Sigmoid colon (tissue), 7 donors: Measurements from ENCODE around the gene SMYD3. TPM values are rescaled to one million over a fixed set of nuclear protein-coding genes. Genes with fewer than 3 reads are reported as not detected.

Experiments used
- DNase-seq: peaks from one replicate; pipeline ENCODE4 v3.0.0-alpha.2; 2019
- H3K27ac ChIP-seq, 4 donors: fragments of 200-600 bp; sonication (generic); one replicate each; pipeline ENCODE4 v1.5.1; 2016 to 2019; ENCODE audit warnings: mild to moderate bottlenecking in 1 of 4
- H3K27me3 ChIP-seq, 3 donors: fragments of 200-600 bp; sonication (generic); one replicate each; pipeline ENCODE4 v1.5.1; 2019; ENCODE audit warnings: mild to moderate bottlenecking in 1 of 3
- H3K36me3 ChIP-seq, 4 donors: fragments of 200-600 bp; sonication (generic); one replicate each; pipeline ENCODE4 v1.5.1; 2016 to 2019
- H3K4me1 ChIP-seq, 4 donors: fragments of 200-600 bp; sonication (generic); one replicate each; pipeline ENCODE4 v1.5.1; 2017 to 2019
- H3K4me3 ChIP-seq, 4 donors: fragments of 200-600 bp; sonication (generic); one replicate each; pipeline ENCODE4 v1.5.1; 2017 to 2019; ENCODE audit warnings: mild to moderate bottlenecking in 2 of 4, moderate library complexity in 1 of 4
- H3K9me3 ChIP-seq, 4 donors: fragments of 200-600 bp in 3 of 4; sonication (generic) in 3 of 4; one replicate each; pipeline versions ENCODE4 v1.5.1 to v1.6.1; 2013 to 2019
- EP300 ChIP-seq, 4 donors: sonication (generic); formaldehyde crosslinking; IDR thresholded peaks; one replicate each; pipeline ENCODE4 v1.6.1; 2017; ENCODE audit warnings: antibody characterized with exemption in 4 of 4
- POLR2A ChIP-seq, 2 donors: fragments of 450-650 bp; IDR thresholded peaks; one replicate each; pipeline ENCODE4 v1.6.1; 2016; ENCODE audit warnings: antibody characterized with exemption in 2 of 2, mild to moderate bottlenecking in 2 of 2, moderate library complexity in 2 of 2
- POLR2AphosphoS5 ChIP-seq, 4 donors: sonication (generic); formaldehyde crosslinking; IDR thresholded peaks; one replicate each; pipeline ENCODE4 v1.6.1; 2017; ENCODE audit warnings: antibody characterized with exemption in 4 of 4
- WGBS, 2 donors: extraction: QIAGEN DNeasy Blood & Tissue Kit; methylation state at CpG; one replicate each; pipeline ENCODE4 v1.1.7; 2013; 5-methylcytosine and 5-hydroxymethylcytosine counted together
- intact Hi-C: fragments of 100-400 bp; cut with DNase I; formaldehyde crosslinking; loops from one replicate; pipeline ENCODE4 v1.15.1; 2023
- polyA plus RNA-seq, 3 donors: library from polyadenylated mRNA; stranded (reverse); fragments of 200-250 nt; gene quantifications; one replicate each; pipeline ENCODE4 v1.2.3, GENCODE V29; 2013
- total RNA-seq, 4 donors: library from RNA; depleted of rRNA; stranded (reverse); fragments of >200 nt; gene quantifications; one replicate each; pipeline ENCODE4 v1.1.0, GENCODE V29; 2016
- TF ChIP-seq, protein P1 (sequence below), 4 experiments: fragments of 450-650 bp in 3 of 4; fragments of 200-600 bp in 1 of 4; IDR thresholded peaks; one replicate each; pipeline ENCODE4 v1.5.1; 2016 to 2019; ENCODE audit warnings: antibody characterized with exemption in 4 of 4, mild to moderate bottlenecking in 3 of 4, moderate library complexity in 2 of 4
- donor health status: healthy with polysubstance abuse.
- donor health status: Bipolar disorder and iron deficiency.
- donor health status: healthy.

SMYD3 gene
- total and polyA plus RNA-seq, 7 donors: 8.7 to 23.8 (median 17.1) TPM

GRCh38 chr1:245751726-245752470 is 755.2 kb downstream of the SMYD3 start:
- H3K4me1 ChIP-seq: no peaks in the 10 kb centered on the region
- H3K36me3 ChIP-seq: no peaks in the 10 kb centered on the region
- no peak for DNase-seq
- H3K27ac ChIP-seq: no peak overlapping the region
- 92 to 94% methylated on average over 12 of the region's 12 CpGs for WGBS, 2 donors
- H3K9me3 ChIP-seq: peaks cover 0 to 4% (median 1%) of the 10 kb centered on the region in 4 donors
- intact Hi-C loops: no loop called here
- H3K27me3 ChIP-seq: no peaks in the 10 kb centered on the region
- TF ChIP-seq, protein P1, sequence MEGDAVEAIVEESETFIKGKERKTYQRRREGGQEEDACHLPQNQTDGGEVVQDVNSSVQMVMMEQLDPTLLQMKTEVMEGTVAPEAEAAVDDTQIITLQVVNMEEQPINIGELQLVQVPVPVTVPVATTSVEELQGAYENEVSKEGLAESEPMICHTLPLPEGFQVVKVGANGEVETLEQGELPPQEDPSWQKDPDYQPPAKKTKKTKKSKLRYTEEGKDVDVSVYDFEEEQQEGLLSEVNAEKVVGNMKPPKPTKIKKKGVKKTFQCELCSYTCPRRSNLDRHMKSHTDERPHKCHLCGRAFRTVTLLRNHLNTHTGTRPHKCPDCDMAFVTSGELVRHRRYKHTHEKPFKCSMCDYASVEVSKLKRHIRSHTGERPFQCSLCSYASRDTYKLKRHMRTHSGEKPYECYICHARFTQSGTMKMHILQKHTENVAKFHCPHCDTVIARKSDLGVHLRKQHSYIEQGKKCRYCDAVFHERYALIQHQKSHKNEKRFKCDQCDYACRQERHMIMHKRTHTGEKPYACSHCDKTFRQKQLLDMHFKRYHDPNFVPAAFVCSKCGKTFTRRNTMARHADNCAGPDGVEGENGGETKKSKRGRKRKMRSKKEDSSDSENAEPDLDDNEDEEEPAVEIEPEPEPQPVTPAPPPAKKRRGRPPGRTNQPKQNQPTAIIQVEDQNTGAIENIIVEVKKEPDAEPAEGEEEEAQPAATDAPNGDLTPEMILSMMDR (IDR thresholded peaks at IDR 0.05): no peak
- TF ChIP-seq EP300 (IDR thresholded peaks at IDR 0.05): no peak
- no peak for TF ChIP-seq POLR2AphosphoS5 (IDR thresholded peaks at IDR 0.05)
- H3K4me3 ChIP-seq: no peak overlapping the region

DNA sequence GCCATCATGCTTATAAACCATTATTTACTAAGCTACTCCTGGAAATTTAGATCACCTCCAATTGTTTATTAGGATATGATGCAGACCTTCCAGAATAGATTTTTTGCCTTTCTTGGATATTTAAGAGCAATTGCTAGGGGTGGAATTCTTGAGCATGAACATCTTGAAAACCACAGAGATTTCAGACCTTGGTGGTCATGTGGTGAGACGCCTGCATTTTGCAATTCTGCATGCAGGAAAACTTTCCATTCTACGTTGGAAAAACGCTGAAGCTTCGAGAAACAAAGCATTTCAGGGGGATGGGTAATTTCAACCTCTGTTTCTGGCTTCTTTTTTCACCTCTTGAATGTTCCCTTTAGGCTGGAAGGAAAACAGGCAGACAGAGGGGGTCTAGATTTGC is 756.0 kb downstream of the SMYD3 start:
- intact Hi-C loops: no loop called here
- Histone ChIP-seq H3K27me3 (no peaks in the 10 kb centered on the region), H3K4me1 (no peaks in the 10 kb centered on the region), H3K27ac (no peak overlapping the region), H3K4me3 (no peak overlapping the region), H3K9me3 (peaks cover 0 to 7% (median 1%) of the 10 kb centered on the region in 4 donors), H3K36me3 (no peaks in the 10 kb centered on the region)
- no peak for TF ChIP-seq POLR2AphosphoS5 (IDR thresholded peaks at IDR 0.05)
- no peak for TF ChIP-seq EP300 (IDR thresholded peaks at IDR 0.05)
- TF ChIP-seq POLR2A (IDR thresholded peaks at IDR 0.05): no peak
- TF ChIP-seq, protein P1 (IDR thresholded peaks at IDR 0.05): no peak
- WGBS, 2 donors: 76 to 86% methylated on average over 4 of the region's 4 CpGs
- no peak for DNase-seq

GRCh38 chr1:245750261-245750660 is 756.8 kb downstream of the SMYD3 start:
- no peaks in the 10 kb centered on the region for H3K36me3 ChIP-seq
- TF ChIP-seq, protein P1 (IDR thresholded peaks at IDR 0.05): no peak
- no peak for TF ChIP-seq EP300 (IDR thresholded peaks at IDR 0.05)
- TF ChIP-seq POLR2AphosphoS5 (IDR thresholded peaks at IDR 0.05): no peak
- no peak for TF ChIP-seq POLR2A (IDR thresholded peaks at IDR 0.05)
- 87 to 90% methylated on average over 3 of the region's 3 CpGs for WGBS, 2 donors
- H3K27ac ChIP-seq: no peak overlapping the region
- peaks cover 0 to 7% (median 1%) of the 10 kb centered on the region in 4 donors for H3K9me3 ChIP-seq
- no peak for DNase-seq
- H3K4me3 ChIP-seq: no peak overlapping the region
- intact Hi-C loops: no loop called here
- no peaks in the 10 kb centered on the region for H3K27me3 ChIP-seq
- H3K4me1 ChIP-seq: no peaks in the 10 kb centered on the region

GRCh38 chr1:245749053-245749452 is 758.0 kb downstream of the SMYD3 start:
- intact Hi-C loops: no loop called here
- TF ChIP-seq POLR2A (IDR thresholded peaks at IDR 0.05) (no peak), EP300 (IDR thresholded peaks at IDR 0.05) (no peak), POLR2AphosphoS5 (IDR thresholded peaks at IDR 0.05) (no peak)
- H3K27ac ChIP-seq: no peak overlapping the region
- no peaks in the 10 kb centered on the region for H3K4me1 ChIP-seq
- H3K36me3 ChIP-seq: no peaks in the 10 kb centered on the region
- peaks cover 0 to 3% (median 1%) of the 10 kb centered on the region in 4 donors for H3K9me3 ChIP-seq
- DNase-seq: no peak
- no peak overlapping the region for H3K4me3 ChIP-seq
- 80 to 81% methylated on average over 3 of the region's 3 CpGs for WGBS, 2 donors
- no peaks in the 10 kb centered on the region for H3K27me3 ChIP-seq

DNA sequence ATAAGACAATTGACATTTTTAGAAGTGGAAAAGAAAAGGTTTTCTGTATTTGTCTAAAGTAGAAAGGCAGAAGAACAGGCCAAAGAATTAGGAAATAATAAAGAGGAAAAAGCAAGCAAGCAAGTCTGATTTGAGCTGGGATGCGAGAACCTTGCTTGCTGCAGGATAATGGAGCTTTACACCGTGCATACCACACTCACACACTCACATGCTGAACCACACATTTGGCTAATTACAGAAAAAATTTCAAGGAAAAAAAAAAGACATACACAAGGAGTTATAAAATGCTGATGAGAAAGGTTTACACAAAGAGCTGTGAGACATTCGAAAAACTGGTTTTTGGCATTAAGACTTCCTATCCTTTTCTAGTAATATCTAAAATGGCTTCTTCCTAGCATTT is 758.4 kb downstream of the SMYD3 start:
- Histone ChIP-seq H3K36me3 (no peaks in the 10 kb centered on the region), H3K4me3 (no peak overlapping the region), H3K9me3 (peaks cover 0 to 3% (median 1%) of the 10 kb centered on the region in 4 donors), H3K27me3 (no peaks in the 10 kb centered on the region), H3K27ac (no peak overlapping the region), H3K4me1 (no peaks in the 10 kb centered on the region)
- DNase-seq: no peak
- intact Hi-C loops: no loop called here
- TF ChIP-seq, protein P1 (IDR thresholded peaks at IDR 0.05): no peak
- TF ChIP-seq POLR2A (IDR thresholded peaks at IDR 0.05): no peak
- TF ChIP-seq POLR2AphosphoS5 (IDR thresholded peaks at IDR 0.05): no peak
- TF ChIP-seq EP300 (IDR thresholded peaks at IDR 0.05): no peak
- 89 to 91% methylated on average over 3 of the region's 3 CpGs for WGBS, 2 donors
